GM18951 (cell line): ENCODE data around the gene USP22.

Source experiments
- POLR2A ChIP-seq: IDR thresholded peaks from 4 replicates; pipeline ENCODE4 v1.6.1; 2011; ENCODE audit warnings: mild to moderate bottlenecking; ENCODE audit not compliant: insufficient read length, insufficient read depth; ENCODE audit errors: extremely low read depth
- in situ Hi-C: fragments of 300-500 bp; cut with MboI; formaldehyde crosslinking; loops from one replicate; pipeline ENCODE4 v1.12.0; 2022; ENCODE audit warnings: low sequenced_read_pairs, mixed read lengths, inconsistent platforms; ENCODE audit not compliant: unreplicated experiment

USP22 gene

GRCh38 chr17:21007646-21008045, 35.2 kb downstream of the USP22 start:
- TF ChIP-seq POLR2A, result no peak
- in situ Hi-C loops, result no loop called here

- in situ Hi-C loops, result no loop called here
- TF ChIP-seq POLR2A, result no peak
Measured at GRCh38 chr17:21005803-21006202, 37.0 kb downstream of the USP22 start.

GRCh38 chr17:21005367-21005766, 37.4 kb downstream of the USP22 start:
- no peak for TF ChIP-seq POLR2A
- in situ Hi-C loops, result no loop called here

DNA sequence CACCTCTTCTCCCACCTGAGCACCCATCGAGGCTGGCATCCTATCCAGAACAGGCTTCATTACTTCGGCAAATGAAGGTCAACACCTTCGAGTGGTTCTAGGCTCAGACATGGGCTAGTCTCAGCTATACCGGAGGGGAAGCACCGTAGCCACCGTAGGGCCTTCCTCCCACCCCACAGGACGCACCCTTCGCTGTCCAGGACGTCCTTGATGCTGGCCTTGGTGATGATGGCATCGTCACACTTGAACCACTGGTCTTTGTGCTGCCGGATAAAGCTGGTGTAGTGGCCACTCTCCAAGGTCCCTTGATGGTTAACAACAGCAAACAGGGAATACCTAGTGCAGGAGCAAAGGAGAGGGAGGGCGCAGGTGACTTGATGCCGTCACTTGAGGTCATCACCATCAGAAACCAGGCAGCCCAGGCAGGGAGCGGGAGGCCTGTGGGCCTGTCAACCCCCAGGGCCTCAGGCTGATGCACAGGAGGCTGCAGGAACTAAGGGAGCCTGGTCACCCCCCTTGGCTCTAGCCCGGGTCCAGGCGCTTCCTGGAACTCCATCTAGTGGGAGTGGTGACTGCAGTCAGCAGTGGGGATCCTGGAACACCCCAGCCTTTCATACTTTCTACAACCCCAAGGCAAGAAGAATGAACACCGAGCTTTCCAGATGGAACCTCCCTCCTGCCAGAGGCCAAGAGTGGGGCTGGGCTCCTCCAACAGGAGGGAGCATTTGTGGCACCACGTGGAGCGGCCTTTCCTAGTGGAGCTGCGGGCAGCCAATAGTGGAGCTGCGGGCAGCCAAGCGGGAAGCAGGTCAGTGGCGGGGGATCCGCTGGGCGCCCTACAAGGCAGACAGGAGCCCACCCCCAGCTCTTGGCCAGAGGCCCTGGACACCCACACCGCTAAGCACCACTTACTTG, 38.5 kb downstream of the USP22 start:
- in situ Hi-C loops, result no loop called here

DNA sequence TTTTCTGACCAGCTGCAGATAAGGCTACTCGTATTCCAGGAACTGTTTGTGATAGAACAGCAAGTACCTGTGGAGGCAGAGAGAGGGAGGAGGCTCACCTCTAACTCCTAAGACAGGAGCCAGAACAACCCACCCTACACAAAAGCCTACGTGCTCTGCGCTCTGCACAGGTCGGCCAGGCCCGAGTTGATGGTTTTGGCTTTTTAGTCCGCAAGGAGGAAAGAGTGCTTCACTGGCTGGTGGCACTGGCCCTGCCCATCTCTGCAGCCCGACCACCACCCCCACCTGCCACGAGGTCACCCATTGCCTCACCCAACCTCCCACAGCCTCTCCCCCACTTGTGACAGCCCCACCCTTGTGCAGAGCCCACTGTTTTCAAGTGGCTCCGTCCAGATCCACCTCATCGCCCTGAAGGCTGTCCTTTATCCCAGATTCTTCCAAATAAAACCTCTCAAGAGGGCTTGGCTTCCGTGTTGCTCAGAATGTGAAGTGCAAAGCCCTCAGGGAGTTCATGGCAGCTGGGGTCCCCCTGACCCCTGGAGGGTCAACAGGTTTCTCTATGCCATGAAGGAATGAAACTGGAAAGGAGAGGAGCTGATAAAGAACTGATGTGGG, 39.7 kb downstream of the USP22 start:
- in situ Hi-C loops, result no loop called here
- no peak for TF ChIP-seq POLR2A

More for the DNA sequence above, 38.5 kb downstream of the USP22 start:
- TF ChIP-seq POLR2A, result no peak

DNA sequence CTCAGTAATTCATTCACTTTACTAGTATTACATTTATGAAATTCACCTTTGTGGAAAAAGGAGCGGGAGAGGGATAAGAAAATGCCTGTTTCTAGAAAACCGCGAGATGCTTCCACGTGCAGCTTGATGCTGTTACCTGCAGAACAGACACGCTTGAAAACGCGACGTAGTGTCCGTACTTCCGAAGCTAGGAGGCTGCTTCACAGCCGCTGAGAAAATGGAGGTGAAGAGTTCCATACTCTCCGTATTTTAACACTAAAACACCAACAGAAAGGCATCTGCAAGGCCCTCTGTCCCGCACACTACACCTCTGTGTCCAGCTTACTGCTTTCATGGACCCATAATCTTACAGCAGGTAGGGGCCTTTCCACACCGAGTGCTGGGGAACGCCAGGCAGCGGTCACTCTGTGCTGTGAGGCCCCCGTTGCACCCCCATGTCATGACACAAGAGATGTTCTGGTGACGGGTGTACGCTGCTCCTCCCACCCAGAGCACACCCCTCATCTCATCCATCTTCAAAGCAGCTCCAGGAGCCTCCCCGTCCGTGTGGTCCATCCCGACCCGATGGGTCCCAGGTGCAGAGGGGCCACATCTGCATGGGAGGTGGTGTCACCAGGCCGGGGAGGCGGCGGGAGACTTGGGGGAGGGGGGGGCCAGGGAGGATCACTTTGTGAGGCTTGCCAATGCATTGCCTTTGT, 40.4 kb downstream of the USP22 start:
- in situ Hi-C loops, result no loop called here
- no peak for TF ChIP-seq POLR2A

DNA sequence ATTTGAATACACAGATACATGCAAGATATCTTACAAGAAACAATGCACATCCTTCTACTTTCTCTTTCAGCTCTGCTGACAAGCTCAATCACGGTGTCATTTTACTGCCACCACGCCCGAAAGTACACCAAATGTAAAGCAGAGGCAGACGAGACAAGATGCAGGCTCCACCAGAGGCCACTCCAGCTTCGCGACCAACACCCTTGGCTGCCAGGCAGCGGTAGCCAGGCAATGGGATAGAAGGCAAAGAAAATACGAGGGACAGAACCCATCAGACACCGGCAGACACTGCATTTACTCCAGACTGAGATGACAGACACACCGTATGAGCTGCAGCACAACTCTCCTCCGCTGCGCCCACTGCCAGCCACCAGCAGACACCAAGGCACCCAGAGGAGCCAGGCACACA, 41.0 kb downstream of the USP22 start:
- in situ Hi-C loops, result no loop called here
- no peak for TF ChIP-seq POLR2A

DNA sequence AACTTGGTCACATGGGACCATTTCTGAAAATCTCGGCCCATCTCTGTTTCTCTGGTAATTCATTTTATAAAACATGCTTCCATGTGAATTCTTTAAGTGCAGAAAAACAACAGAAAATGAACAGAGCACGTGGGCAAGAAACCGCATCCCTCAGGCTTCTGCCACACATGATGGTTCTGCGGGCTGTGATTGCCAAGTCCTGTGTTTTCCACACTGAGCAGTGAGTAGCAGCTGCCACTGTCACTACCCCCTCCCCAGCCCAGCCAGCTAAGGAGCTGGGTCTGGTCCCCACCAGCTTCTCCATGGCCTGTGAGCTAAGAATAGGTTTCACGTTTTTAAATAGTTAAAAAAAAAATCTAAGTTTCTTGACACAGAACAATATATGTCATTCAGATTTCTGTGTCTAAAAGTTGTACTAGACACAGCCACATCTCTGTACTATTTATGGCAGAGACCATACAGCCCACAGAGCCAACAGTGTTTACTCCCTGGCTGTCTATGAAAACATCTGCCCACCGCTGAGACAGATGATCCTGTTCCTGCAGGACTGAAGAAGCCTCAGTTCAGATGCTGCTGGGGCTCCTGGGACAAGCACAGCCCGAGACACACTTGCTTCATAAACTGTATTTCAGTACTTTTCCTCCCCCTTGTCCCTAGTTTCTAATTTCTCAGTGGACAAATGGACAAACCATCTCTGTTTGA, 41.5 kb downstream of the USP22 start:
- TF ChIP-seq POLR2A, result no peak
- in situ Hi-C loops, result no loop called here

- in situ Hi-C loops, result no loop called here
- no peak for TF ChIP-seq POLR2A
Measured at GRCh38 chr17:20999841-21000532, 42.8 kb downstream of the USP22 start.

DNA sequence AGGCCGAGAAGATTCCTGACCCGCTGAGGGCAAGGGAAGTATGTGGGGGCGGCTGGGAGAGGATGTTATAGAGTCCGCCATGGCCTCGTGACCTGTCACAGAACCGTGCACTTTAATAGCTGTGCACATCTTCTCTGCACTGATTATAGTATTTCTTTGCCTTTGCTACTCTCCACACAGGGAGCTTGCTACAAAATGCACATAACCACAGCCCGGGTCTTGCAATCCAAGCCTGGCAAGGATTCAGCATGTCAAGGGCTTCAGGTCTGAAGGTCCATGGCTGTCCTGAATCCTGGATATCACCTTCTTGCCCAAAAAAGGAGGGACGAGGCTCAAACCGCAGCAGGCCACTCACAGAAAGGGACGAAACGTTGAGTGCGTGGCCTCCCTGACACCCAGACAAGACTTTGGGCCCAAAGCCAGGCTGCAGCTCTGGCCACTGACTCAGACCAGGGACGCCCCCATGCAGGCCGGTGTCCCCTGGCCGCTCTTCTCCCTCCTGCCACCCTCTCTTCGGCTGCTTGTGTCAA, 43.7 kb downstream of the USP22 start:
- in situ Hi-C loops, result no loop called here
- no peak for TF ChIP-seq POLR2A

DNA sequence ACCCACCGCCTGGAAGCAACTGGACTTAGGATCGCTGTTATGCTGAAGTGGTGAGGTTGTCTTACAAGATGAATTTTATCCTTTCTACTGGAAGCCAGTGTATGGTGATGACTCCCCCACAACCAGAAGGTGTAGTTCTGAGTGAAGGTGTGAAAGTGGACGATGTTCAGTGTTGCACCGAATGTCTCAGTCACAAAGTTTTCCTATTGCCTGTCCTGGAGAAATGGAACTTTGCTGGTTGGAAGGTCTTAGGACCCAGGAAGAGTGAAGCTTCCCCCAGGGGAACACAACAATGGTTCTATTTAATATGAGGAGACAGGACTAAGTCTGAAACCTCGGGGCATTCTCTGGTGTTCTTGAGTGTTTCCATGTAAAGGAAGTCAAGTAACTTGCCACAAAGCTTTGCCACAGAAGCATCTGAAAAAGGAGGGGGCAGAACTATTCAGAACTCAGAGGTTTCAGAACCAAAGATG, 44.2 kb downstream of the USP22 start:
- in situ Hi-C loops, result no loop called here
- TF ChIP-seq POLR2A, result no peak
